Left forelimb (tissue), 1 donor: ENCODE results near the gene ERO1B.

ENCODE experiments used
- DNase-seq: peaks from one replicate; pipeline ENCODE4 v3.0.0-alpha.2; 2018; ENCODE audit warnings: low spot score

The ERO1B gene

DNA sequence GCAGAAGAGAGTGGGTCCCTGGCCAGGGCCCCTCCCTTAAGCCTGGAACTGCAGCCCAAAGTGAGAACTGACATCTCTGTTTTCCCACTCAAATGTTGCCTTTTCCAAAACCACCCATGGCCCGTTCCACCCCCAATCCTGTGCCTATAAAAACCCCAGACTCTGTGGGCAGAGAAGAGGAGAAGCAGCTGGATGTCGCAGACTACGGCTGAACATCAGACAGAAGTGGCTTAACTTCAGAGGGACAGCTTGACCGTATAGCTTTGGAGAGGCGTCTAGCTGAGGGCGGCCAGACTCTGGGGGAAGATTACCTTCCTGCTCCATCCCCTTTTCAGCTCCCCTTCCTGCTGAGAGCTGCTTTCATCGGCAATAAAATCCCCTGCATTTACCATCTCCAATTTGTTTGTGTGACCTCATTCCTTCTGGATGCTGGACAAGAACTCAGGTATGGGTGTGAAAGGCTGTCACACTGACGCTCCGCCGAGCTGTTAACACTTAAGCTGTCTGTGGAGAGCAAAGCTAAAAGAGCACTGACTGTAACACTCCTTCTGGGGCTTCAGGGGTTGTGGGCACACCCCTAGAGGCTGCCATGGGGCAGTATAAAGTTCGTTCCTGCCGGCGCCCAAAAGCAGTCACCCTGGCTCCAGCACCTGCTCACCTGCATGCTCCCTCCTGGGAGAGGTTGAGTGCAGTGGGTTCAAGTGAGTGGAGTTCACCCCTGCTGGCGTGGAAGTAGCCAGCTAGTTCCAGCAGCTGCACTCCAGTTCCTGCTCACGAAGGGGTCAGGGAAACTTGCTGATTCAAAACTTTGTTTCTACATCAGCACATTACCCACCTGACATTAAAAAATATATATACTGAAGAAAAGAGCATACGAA is 19.6 kb upstream of the ERO1B start:
- DNase-seq: no peak

DNA sequence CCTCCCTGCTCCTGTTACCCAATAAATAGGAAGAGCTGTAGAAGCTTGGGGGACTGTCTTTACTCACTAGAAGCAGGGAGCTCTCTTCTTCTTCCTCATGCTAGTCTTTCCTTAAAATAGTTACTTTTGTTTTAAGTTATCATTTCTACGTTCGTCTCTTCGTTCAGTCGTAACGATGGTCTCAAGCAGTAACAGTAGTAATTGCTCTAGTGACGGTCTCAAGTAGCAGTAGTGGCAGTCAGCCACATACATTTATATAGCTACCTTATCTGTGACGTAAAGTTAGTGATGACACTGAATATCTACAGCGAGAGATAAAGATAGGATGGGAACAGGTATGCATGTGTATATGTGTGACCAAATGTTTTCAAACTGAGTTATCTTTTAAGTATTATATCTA is 15.4 kb upstream of the ERO1B start:
- no peak for DNase-seq

DNA sequence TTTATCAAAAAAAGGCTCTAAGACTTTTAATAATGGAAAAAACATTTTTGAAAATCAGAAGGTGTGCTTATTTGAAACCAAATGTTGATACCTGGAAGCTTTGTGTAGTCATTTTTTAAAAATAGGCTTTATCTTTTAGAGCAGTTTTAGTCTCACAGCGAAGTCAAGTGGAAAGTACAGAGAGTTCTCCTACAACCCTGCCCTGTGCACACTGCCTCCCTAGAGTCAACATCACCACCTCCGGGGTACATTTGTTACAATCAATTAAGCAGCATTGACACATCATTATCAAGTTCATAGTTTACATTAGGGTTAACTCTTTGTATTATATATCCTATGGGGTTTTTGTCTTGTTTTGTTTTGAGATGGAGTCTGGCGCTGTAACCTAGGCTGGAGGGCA is 10.7 kb upstream of the ERO1B start:
- DNase-seq: no peak

DNA sequence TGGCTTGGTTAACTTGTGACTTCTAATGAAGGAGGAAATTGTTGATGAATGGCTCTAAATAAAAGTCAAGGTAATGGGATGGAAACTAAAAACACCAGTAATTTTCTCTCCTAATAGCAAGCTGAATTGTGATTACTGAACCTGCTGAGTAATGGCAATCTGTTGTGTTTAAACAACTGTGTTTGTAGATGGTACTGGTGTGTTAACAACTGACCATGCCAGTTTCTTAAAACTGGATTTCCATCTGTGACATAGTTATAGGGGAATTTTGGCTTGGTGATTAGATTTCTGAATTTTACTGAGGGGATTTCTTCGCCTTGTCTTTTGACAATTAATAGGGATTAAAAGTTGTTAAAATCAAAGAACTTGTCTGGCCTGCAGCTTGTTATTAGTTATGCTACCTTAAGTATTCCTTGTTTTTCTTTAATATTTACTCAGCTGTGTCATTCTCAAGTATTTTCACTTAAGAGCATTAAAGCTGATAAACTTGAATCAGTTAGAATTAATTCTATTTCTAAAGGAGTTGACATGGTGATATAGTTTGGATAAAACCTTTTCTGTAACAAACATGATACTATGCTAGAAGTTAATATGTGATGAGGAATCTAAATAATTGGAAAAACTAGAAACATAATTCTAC is 7.9 kb upstream of the ERO1B start:
- no peak for DNase-seq

DNA sequence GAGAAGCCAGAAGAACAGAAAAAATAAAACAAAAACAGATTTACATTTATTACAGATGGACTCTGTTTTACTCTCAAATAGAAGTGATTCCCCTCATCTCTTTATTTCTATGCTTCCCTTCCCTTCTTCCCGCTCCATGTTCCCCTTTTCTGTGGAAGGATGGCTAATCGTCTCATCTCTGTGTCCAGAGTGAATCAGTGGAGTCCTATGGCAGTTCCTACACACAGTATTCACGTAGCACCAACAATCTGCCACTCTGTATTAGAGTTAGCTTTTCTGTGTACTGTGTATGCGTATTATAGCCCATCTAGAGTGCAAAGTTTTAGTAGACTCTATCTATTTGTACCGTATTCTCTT is 6.8 kb upstream of the ERO1B start:
- no peak for DNase-seq

DNA sequence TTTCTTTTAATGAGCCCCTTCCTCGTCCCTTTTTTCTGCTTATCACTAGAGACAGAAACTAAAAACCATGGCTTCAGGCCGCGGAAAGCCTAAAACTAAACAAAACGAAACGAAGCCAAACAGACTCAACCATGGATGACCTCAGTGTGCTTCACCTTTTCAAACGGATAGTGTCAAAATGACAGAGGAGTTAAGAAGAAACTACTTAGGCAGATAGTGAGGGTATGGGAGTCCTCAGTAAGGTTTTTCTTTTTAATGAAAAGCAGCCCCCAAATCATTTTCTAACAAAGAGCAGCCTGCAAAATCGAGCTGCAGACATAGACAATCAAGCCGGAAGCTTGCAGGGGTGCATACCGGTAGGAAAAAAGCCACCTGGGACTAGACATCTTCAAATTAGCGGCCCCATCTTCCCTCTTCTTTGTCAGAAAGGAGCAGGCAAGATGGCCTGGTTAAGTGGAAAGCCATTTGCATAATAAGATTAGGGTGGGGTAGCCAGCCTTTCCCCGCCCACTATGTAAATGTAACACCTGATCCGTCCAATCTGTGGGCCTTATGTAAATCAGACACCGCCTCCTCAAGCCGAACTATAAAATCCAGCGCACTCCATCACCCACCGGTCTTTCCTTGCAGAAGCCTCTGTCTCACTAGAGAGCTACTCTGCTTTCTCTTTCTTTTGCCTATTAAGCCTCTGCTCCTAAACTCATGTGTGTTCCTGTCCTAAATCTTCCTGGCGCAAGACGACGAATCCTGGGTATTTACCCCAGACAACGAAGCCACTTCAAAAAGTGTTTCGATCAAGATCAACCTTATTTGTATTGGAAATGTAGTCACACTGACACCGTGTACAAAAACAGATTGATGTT is 6.2 kb upstream of the ERO1B start:
- no peak for DNase-seq

DNA sequence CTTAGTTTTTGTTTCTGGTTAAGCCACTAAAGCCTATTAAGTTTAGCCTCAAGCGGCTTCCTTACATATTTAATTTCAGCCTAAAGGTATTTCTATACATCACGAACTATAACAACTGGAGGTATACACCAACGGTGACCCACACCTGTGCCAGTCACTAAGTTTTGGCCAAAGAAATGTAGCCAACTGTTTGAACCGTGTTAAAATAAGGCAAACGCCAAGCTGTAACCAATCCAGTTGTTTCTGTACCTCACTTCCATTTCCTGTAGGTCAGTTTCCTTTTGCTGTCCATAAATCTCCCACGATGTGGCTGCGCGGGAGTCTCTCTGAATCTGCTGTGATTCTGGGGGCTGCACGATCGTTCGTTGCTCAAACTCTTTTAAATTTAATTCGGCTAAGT is 5.6 kb upstream of the ERO1B start:
- DNase-seq: no peak

DNA sequence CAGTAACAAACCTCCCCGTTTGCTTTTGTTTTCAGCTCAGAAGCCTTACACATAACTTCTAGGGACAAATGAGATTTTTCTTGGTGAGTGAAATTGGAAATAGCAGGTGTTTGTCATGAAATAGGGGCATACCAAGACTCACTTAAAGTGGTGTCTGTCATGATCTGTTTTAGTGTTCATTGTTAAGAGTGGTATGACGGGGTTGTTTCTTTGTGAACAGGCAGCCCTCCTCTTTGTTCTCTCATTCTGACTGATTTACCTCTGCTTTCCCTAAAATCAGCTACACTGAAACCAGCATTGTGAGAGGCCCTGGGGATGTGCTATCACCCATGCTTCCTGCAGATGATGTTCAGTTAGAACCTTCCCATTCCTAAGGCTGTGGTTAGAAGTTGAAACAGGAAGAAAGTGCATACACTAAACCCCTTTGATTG is 2.5 kb upstream of the ERO1B start:
- DNase-seq: no peak

DNA sequence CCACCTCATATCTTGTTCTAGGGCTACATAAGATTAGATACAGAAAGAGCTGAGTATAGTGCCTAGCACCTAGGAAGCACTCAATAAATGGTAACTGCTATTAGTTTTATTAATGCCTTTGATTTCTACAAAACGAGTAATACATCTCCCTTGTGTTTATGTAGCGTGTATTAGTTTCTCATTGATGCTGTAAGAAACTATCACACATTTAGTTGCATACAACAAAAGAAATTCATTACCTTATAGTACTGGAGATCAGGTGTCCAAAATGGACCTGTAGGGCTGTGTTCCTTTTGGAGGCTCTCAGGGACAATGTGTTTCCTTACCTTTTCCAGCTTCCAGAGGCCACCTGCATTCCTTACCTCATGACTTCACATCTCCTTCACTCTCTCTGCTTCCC is 961 bp upstream of the ERO1B start:
- DNase-seq: no peak

DNA sequence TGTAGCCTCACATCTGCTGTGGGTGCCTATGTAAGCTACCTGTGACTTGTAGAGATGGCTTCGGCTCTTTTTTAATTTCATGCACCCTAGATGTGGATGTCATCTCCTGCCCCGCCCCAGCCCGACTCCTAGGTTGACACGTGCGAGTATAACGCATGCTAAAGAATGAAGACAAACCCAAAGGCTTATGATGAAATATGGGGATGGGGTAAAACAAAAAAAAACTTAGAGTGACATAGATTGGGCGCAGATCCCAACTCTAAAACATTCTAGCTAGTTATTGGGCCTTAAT is 613 bp upstream of the ERO1B start:
- DNase-seq: no peak

DNA sequence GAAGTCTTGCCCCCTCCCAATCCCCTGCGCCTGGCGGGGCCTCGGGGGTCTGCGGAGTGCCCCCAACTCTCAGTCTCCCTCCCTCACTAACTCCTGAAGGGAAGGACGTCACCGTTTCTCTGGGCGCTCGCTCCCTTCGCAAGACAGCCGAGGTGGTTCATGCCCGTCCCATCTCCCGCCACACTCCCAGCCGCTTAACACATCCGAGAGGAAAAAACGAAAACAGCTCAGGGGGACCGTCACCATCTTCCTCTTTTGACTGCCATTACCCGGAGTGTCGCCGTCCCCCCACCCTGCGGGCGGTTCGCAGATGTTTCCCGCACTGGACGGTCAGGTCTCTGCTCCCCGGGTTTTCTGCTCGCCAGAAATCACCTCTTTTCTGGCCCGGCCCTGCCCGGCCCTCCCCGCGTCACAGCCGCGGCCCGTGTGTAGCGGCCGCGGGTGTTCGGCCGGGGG is 532 bp downstream of the ERO1B start:
- peak; percentile 68 for DNase-seq

DNA sequence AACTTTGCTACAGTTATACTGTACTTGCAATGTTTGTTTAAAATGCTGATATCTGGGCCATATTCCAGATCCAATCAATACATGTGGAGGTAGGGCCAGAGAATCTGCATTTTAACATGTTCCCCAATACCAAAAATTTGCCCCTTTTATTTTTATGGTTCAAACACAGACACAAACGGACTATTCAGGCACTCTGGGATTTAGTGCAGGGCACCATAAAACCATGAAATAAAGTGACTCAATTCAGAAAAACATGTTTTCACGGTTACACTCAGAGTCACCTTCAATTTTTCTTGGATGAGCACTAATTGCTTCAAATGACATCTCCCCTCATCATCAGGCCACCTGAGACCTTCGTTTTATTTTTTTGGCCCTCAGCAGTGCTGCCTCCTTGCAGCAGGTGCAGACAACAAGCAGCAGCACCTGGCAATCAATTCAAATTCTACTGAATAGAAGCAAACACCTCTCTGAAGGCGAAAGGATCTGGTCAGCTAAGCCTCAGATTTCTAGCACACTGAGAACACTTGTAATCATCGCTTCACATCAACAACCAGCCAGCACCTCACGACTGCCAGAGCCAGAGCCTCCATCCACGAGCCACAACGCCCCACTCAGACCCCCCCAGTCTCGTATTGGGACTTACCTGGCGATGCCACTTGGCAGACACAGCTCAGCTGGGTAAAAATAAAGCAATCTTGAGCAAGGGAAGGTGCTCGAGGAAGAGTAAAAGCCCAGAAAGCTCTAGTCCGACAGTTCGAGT is 1.1 kb downstream of the ERO1B start:
- no peak for DNase-seq

DNA sequence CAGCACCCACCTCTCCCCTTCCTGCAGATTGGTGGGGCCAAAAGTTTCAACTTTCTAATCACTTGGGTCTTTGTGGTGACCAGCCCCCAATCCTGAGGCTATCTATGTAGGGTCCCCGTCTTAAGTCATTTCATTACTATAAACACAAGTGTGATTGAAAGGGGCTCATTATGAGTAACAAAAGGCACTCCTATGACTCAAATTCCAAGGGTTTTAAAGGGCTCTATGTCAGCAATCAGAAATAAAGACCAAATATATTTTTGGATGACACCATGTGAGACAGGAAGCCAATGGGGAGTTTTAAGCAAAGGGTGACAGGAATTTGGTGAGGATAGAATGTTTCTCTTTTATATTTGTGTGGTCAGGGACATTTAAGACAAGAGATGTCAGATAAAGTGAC is 6.2 kb downstream of the ERO1B start:
- DNase-seq: no peak

DNA sequence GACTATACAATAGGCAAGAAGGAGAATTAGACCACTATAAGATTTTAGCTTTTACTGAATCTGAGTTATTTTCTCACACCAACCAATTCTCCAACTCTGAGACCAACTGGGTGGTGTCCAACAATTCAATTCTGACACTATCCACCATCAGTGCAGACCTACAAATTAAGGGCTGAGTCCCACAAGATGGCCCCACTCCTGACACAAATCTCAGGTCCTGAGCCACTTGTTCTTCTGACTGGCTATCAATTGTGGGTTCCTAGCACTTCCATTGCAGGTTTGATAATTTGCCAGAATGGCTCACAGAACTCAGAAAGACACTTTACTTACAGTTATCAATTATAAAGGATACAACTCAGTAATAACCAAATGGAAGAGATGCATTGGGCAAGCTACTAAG is 6.7 kb downstream of the ERO1B start:
- DNase-seq: no peak

DNA sequence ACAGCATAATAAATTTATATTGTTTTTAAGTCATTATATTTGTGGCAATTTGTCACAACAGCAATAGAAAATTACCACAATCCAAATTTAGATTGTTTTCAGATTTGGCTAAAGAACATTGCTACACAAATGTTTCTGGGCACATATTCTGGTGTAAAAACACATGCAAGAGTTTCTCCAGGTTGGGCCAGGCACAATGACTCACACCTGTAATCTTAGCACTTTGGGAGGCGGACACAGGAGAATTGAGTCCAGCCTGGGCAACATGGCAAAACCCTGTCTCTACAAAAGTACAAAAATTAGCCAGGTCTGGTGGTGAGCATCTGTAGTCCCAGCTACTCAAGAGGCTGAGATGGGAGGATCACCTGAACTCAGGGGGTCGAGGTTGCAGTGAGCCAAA is 8.4 kb downstream of the ERO1B start:
- DNase-seq: no peak

DNA sequence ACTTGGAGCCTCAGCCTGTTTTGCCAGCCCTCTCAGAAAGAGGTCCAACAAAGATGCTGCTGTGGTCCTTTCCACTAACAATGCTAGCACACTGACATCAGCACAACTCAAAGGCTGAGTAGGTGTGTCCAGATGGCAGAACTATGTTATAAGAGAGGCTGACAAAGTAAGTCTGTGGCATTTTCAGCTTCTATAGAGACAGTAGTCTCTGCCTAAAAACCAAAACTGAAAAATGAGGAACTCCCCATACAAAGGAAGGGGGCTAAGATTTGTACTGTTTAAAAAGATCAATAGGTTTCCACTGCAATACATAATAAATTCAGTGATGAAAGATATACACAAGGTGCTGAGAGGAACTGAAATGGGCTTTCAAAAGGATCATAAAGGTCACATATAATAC is 12.3 kb downstream of the ERO1B start:
- DNase-seq: no peak

DNA sequence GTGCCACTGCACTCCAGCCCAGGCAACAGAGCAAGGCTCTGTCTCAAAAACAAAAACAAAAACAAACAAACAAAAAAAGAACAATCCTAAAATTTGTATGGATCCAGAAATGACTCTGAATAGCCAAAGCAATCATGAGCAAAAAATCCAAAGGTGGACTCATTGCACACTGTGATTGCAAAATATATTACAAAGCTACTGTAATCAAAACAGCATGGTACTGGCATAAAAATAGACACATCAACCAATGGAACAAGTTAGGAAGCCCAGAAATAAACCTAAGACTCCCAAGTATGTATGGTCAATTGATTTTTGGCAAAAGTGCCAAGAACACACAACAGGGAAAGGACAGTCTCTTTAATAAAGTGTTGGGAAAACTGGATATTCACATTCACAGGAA is 19.9 kb downstream of the ERO1B start:
- DNase-seq: no peak

DNA sequence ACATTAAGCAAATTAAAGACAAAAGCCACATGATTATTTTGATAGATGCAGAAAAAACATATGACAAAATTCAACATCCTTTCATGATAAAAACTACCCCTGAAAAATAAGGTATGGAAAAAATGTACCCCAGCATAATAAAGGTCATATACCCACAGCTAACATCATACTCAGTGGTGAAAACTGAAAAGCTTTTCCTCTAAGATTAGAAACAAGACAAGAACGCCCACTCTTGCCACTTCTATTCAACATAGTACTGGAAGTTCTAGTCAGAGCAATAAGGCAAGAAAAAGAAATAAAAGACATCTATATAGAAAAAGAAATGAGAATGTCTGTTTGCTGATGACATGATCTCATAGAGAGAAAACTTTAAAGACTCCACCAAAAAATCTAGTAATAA is 20.7 kb downstream of the ERO1B start:
- DNase-seq: no peak

DNA sequence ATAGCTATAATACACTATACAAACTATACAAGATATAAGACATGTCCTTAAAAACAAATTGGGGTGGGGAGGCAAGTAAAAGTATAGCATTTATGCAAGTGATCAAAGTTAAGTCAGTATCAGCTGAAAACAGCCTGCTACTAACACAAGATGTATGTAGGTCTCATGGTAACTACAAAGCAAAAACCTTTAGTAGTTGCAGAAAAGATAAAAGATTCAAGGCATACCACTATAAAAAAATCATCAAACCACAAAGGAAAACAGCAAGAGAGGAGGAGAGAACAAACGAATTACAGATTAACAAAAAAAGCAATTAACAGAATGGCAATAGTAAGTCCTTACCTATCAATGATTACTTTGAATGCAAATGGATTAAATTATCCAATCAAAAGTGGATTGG is 22.7 kb downstream of the ERO1B start:
- no peak for DNase-seq

DNA sequence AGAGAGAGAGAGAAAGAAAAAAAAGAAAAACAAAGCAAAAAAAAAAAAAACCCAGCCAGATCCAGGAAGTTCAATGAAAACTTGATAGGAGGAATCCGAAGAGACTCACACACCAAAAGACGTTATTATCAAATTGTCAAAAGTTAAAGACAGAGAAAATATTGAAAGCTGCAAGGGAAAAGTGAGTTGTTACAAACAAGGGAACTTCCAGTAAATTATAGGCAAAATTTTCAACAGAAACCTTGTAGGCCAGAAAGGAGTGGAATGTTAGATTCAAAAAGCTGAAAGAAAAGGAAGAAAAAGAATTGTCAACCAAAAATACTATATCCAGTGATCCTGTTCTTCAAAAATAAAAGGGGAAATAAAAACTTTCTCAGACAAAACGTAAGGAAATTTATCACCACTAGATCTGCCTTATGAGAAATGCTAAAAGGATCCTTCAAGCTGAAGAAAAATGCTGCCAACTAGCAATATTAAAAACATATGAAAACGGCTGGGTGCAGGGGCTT is 23.6 kb downstream of the ERO1B start:
- no peak for DNase-seq

DNA sequence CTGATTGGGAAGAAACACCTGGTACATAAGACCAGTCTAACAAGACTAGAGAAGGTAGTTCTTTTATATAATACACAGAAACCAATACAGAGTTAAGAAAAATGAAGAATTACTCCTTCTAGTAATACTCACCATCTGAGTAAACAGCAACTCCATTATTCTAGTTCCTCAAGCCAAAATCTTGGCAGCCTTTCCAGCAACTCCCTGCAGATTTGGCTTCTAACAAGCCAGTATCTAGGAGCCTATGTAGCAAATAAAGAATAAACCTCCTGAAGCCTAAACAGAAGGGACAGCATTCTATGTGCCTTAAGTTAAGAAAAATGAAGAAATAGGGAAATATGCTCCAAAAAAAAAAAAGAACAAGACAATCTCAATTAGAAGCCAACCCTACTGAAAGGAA is 24.5 kb downstream of the ERO1B start:
- DNase-seq: no peak
